NCI-H1694 treated with DMSO at 0.1 percent for 48 hours (cell line): ENCODE results near the gene STXBP1.
"Not testable (repeated sequence)": the region's sequence is repeated elsewhere in the genome, so short reads cannot be mapped to it uniquely, and the experiment has no call there.

Experiments
- DNase-seq: peaks from one replicate; lab custom pipeline; 2025; lab: John Stamatoyannopoulos, UW

Gene STXBP1

GRCh38 chr9:127577194-127577593 is 34.9 kb upstream of the STXBP1 start:
- DNase-seq = not testable (repeated sequence)

GRCh38 chr9:127578627-127578951 is 33.5 kb upstream of the STXBP1 start:
- no peak for DNase-seq

GRCh38 chr9:127578952-127579853 is 32.9 kb upstream of the STXBP1 start:
- DNase-seq = peak; percentile 80

- no peak for DNase-seq
Observed at GRCh38 chr9:127580366-127580765, 31.7 kb upstream of the STXBP1 start.

- no peak for DNase-seq
Observed at GRCh38 chr9:127580879-127581475, 31.1 kb upstream of the STXBP1 start.

- not testable (repeated sequence) for DNase-seq
Observed at GRCh38 chr9:127584474-127584805, 27.6 kb upstream of the STXBP1 start.

- no peak for DNase-seq
Observed at GRCh38 chr9:127585161-127585819, 26.8 kb upstream of the STXBP1 start.

GRCh38 chr9:127586096-127586495 is 26.0 kb upstream of the STXBP1 start:
- DNase-seq = no peak

- DNase-seq = peak; percentile 29
Observed at GRCh38 chr9:127586537-127586936, 25.5 kb upstream of the STXBP1 start.

- DNase-seq = no peak
Observed at GRCh38 chr9:127587966-127588365, 24.1 kb upstream of the STXBP1 start.

GRCh38 chr9:127588740-127589506 is 23.2 kb upstream of the STXBP1 start:
- no peak for DNase-seq

GRCh38 chr9:127589955-127590370 is 22.1 kb upstream of the STXBP1 start:
- peak; percentile 74 for DNase-seq

- DNase-seq = no peak
Observed at GRCh38 chr9:127595611-127596010, 16.5 kb upstream of the STXBP1 start.

- DNase-seq = no peak
Observed at GRCh38 chr9:127598839-127599549, 13.1 kb upstream of the STXBP1 start.

- DNase-seq = no peak
Observed at GRCh38 chr9:127599550-127599891, 12.6 kb upstream of the STXBP1 start.

GRCh38 chr9:127603226-127603625 is 8.9 kb upstream of the STXBP1 start:
- no peak for DNase-seq

GRCh38 chr9:127606043-127606442 is 6.0 kb upstream of the STXBP1 start:
- no peak for DNase-seq

- DNase-seq = peak; percentile 76
Observed at GRCh38 chr9:127608104-127608966, 3.7 kb upstream of the STXBP1 start.

GRCh38 chr9:127611603-127611898 is 526 bp upstream of the STXBP1 start:
- DNase-seq = no peak

GRCh38 chr9:127612939-127613582 is 984 bp downstream of the STXBP1 start:
- no peak for DNase-seq

- DNase-seq = no peak
Observed at GRCh38 chr9:127613583-127613954, 1.5 kb downstream of the STXBP1 start.
